Thoracic aorta (tissue), 2 donors: ENCODE data around the gene MAP7D1. TPM values are rescaled to one million over a fixed set of nuclear protein-coding genes. Genes with fewer than 3 reads are reported as not detected.
A peak's percentile ranks its signal among the peaks of the same experiment; 100 is the strongest.

ENCODE experiments used
- ATAC-seq: fragments of 150-250 bp; one replicate; pipeline ENCODE4 v1.8.0; 2017; ENCODE audit warnings: low read depth; ENCODE audit not compliant: insufficient number of reproducible peaks, low FRiP score
- DNase-seq: peaks from one replicate; pipeline ENCODE4 v3.0.0-alpha.2; 2020; ENCODE audit warnings: low spot score
- H3K27ac ChIP-seq, 2 donors: fragments of 200-600 bp; sonication (generic); 1 replicate in 1 of 2; 2 replicates in 1 of 2; pipeline ENCODE4 v1.5.1; 2016; ENCODE audit warnings: mild to moderate bottlenecking in 2 of 2, moderate library complexity in 2 of 2
- H3K27me3 ChIP-seq: fragments of 200-600 bp; sonication (generic); replicated peaks from 2 replicates; pipeline ENCODE4 v1.6.0; 2016; ENCODE audit warnings: mild to moderate bottlenecking; ENCODE audit not compliant: insufficient read depth
- H3K36me3 ChIP-seq: fragments of 200-600 bp; sonication (generic); one replicate; pipeline ENCODE4 v1.5.1; 2016
- H3K4me1 ChIP-seq, 2 donors: fragments of 200-600 bp; sonication (generic); 1 replicate in 1 of 2; 2 replicates in 1 of 2; pipeline versions ENCODE4 v1.5.1 to v1.6.0; 2016; ENCODE audit warnings: low read depth in 2 of 2, mild to moderate bottlenecking in 1 of 2; ENCODE audit not compliant: control insufficient read depth in 1 of 2
- H3K4me3 ChIP-seq: fragments of 200-600 bp; sonication (generic); 2 replicates; pipeline ENCODE4 v1.5.1; 2016; ENCODE audit warnings: mild to moderate bottlenecking
- H3K9me3 ChIP-seq: fragments of 200-600 bp; sonication (generic); 2 replicates; pipeline ENCODE4 v1.5.1; 2016
- total RNA-seq, 2 donors: library from RNA; depleted of rRNA; stranded (reverse); fragments of >200 nt; gene quantifications; one replicate each; pipeline versions ENCODE4 v1.1.0 to v1.2.3, GENCODE V29; 2016
- TF ChIP-seq, protein P1 (sequence below): fragments of 200-600 bp; sonication (generic); IDR thresholded peaks from one replicate; pipeline ENCODE4 v1.5.1; 2019; ENCODE audit warnings: antibody characterized with exemption

MAP7D1 gene
- total RNA-seq, 2 donors from 2014 or later = 170 to 186 TPM

DNA sequence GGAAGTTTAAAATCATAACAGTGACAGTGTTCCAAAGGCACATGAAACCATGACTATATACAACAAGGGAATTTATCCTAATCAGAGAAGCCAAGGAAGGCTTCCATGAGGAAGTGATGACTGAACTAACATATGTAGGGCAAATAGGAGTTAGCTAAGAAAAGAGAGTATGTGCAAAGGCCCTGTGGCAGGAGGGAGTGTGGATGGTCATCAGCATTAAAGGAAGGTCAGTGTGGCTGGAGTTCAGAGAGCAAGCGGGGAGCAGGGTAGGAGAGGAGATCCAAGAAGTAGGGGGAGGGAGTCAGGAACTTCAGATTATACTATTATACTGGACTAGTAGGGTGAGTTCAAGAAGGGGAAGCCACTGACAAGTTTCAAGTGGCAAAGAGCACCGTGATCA, 8.4 kb downstream of the MAP7D1 start:
- TF ChIP-seq, protein P1, sequence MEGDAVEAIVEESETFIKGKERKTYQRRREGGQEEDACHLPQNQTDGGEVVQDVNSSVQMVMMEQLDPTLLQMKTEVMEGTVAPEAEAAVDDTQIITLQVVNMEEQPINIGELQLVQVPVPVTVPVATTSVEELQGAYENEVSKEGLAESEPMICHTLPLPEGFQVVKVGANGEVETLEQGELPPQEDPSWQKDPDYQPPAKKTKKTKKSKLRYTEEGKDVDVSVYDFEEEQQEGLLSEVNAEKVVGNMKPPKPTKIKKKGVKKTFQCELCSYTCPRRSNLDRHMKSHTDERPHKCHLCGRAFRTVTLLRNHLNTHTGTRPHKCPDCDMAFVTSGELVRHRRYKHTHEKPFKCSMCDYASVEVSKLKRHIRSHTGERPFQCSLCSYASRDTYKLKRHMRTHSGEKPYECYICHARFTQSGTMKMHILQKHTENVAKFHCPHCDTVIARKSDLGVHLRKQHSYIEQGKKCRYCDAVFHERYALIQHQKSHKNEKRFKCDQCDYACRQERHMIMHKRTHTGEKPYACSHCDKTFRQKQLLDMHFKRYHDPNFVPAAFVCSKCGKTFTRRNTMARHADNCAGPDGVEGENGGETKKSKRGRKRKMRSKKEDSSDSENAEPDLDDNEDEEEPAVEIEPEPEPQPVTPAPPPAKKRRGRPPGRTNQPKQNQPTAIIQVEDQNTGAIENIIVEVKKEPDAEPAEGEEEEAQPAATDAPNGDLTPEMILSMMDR = no peak
- no peaks in the 10 kb centered on the region for H3K9me3 ChIP-seq
- no peak for ATAC-seq
- H3K27me3 ChIP-seq = no peaks in the 10 kb centered on the region
- peaks cover 40 to 84% of the 10 kb centered on the region in 2 donors for H3K4me1 ChIP-seq
- H3K4me3 ChIP-seq = no peak overlapping the region
- DNase-seq = no peak
- H3K27ac ChIP-seq = peak overlapping the region in 1 of 2 donors; percentile 38
- peaks cover 7% of the 10 kb centered on the region for H3K36me3 ChIP-seq

DNA sequence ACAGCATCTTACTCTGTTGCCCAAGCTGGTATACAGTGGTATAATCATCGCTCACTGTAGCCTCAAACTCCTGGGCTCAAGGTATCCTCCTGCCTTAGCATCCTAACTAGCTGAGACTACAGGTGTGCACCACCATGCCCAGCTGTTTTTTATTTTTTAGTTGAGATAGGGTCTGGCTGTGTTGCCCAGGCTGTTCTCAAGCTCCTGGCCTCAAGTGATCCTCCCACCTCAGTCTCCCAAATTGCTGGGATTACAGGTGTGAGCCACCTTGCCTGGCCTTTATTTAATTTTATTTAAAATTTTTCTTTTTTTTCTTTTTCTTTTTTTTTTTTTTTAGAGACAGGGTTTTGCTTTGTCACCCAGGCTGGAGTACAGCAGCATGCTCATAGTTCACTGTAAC, 9.2 kb downstream of the MAP7D1 start:
- DNase-seq = no peak
- TF ChIP-seq, protein P1 = no peak
- Histone ChIP-seq H3K27me3 (no peaks in the 10 kb centered on the region), H3K27ac (peak overlapping the region in 1 of 2 donors; percentile 52), H3K36me3 (peaks cover 9% of the 10 kb centered on the region), H3K4me1 (peaks cover 32 to 83% of the 10 kb centered on the region in 2 donors), H3K9me3 (no peaks in the 10 kb centered on the region), H3K4me3 (no peak overlapping the region)
- ATAC-seq = no peak

DNA sequence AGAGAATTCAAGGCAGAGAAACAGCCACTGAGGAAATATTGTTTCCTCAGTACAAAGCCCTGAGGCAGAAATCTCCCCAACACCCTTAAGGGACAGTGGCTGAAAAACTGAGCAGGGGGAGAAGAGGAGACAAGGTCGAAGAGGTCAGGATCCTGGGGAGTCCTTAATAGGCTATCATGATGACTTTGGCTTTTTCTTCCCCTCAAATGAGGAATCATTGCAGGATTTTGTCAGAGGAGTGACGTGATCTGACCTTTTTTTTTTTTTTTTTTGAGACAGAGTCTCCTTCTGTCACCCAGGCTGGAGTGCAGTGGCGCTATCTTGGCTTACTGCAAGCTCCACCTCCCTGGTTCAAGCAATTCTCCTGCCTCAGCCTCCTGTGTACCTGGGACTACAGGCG, 10.2 kb downstream of the MAP7D1 start:
- Histone ChIP-seq H3K36me3 (peaks cover 18% of the 10 kb centered on the region), H3K4me3 (no peak overlapping the region), H3K27me3 (no peaks in the 10 kb centered on the region), H3K27ac (peak overlapping the region; percentile 37 to 52), H3K9me3 (no peaks in the 10 kb centered on the region), H3K4me1 (peaks cover 26 to 78% of the 10 kb centered on the region in 2 donors)
- TF ChIP-seq, protein P1 = no peak
- ATAC-seq = no peak
- no peak for DNase-seq

DNA sequence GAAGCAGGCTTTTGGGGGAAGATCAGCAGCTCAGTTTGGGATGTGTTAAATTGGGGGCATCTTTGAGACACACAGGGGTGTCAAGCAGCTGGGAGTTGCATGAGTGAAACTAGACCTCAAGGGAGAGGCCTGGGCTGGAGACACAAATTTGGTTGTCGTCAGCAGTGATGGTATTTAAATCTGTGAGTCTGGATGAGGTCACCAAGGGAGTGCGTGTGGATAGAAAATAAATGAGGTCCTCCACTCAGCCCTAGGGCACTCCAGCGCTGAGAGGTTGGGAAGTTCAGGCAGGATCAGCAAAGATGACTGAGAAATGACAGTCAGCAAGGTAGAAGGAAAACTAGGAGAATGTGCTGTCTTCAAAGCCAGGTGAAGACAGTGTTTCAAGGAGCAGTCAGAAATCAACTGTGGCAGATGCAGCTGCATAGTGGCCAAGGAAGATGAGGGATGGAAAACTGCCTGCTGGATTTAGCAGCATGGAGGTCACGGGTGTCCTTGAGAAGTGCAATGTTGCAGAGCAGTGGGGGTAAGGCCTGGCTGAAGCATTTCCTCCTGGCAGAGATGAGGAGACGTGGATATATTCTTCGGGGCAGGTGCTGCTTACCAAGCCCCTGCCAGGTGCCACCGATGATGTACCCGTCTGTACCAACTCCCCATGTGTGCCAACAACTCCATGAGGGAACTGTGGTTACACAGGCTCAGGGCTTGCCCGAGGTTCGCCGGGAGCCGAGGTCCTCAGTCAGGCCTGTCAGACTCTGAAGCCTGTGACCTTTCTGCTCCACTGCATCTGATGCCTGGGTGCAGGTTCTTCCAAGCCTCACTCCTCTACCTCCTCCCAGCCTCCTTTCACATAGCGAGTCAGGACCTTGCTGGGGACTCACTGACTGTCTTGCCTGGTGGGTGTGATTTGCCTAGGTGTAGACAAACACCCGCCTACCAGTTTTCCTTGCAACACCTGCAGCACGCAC, 11.3 kb downstream of the MAP7D1 start:
- Histone ChIP-seq H3K36me3 (peaks cover 29% of the 10 kb centered on the region), H3K27ac (peak overlapping the region; percentile 37 to 52), H3K9me3 (no peaks in the 10 kb centered on the region), H3K4me3 (no peak overlapping the region), H3K27me3 (no peaks in the 10 kb centered on the region), H3K4me1 (peaks cover 19 to 67% of the 10 kb centered on the region in 2 donors)
- TF ChIP-seq, protein P1 = no peak
- DNase-seq (no peak), ATAC-seq (no peak)

DNA sequence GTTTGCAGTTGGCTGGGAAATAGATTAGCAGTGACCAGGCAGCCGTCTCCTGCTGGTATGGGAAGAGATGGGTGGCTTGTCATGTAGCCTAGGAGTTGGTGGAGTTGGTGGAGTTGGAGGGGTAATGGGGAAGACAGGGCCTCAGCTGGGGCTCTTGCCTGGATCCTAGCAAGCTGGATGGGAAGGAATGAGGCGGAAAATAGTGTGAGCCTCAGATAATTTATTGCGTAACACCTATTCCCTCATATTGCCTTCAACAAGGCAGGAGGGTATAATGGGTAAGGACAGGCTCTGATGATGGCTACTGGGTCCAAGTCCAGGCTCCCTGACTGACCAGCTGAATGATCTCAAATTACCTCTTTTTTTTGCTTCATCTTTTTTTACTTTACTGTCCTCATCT, 12.6 kb downstream of the MAP7D1 start:
- Histone ChIP-seq H3K36me3 (peaks cover 41% of the 10 kb centered on the region), H3K9me3 (no peaks in the 10 kb centered on the region), H3K4me3 (no peak overlapping the region), H3K4me1 (peaks cover 10 to 54% of the 10 kb centered on the region in 2 donors), H3K27me3 (no peaks in the 10 kb centered on the region), H3K27ac (no peak overlapping the region)
- TF ChIP-seq, protein P1 = no peak
- ATAC-seq = no peak
- no peak for DNase-seq
